OCI-LY1 (cell line): ENCODE data around the gene EEPD1.

ENCODE experiments used
- CTCF ChIP-seq: fragments of 200-600 bp; sonication (generic), shearing (Covaris generic); IDR thresholded peaks from 2 replicates; pipeline ENCODE4 v1.5.1; 2017; ENCODE audit warnings: mild to moderate bottlenecking, antibody characterized with exemption, low read length, moderate library complexity, mixed read lengths
- EZH2 ChIP-seq: fragments of 200-600 bp; sonication (generic), shearing (Covaris generic); IDR thresholded peaks from 2 replicates; pipeline ENCODE4 v1.8.0; 2017; ENCODE audit warnings: borderline replicate concordance, mixed run types, mild to moderate bottlenecking, antibody characterized with exemption, low read length, moderate library complexity, mixed read lengths

GRCh38 chr7:36217961-36218284 lies 64.9 kb downstream of the EEPD1 start:
- TF ChIP-seq EZH2 (no peak), CTCF (no peak)
